T-helper 1 cell treated with Interleukin-12 subunit alpha and Interleukin-12 subunit beta and Interleukin-4 antibody, amounts not matched to agents 30 μg/mL and 1 μg/mL, for 36 hours (primary cell): Measurements from ENCODE around the gene TXNDC9.
"Not testable (repeated sequence)": the region's sequence is repeated elsewhere in the genome, so short reads cannot be mapped to it uniquely, and the experiment has no call there.

ENCODE experiments used
- H3K27ac Mint-ChIP-seq: one replicate; pipeline ENCODE4 v1.8.0; 2021; ENCODE audit warnings: mild to moderate bottlenecking, mixed read lengths
- H3K27me3 Mint-ChIP-seq: one replicate; pipeline ENCODE4 v1.8.0; 2021; ENCODE audit warnings: low read depth, mixed read lengths
- H3K36me3 Mint-ChIP-seq: one replicate; pipeline ENCODE4 v1.8.0; 2021; ENCODE audit warnings: low read depth, mixed read lengths
- H3K4me1 Mint-ChIP-seq: one replicate; pipeline ENCODE4 v1.8.0; 2021; ENCODE audit warnings: low read depth, mixed read lengths
- H3K4me3 Mint-ChIP-seq: one replicate; pipeline ENCODE4 v1.8.0; 2021; ENCODE audit warnings: mild to moderate bottlenecking, moderate library complexity, mixed read lengths
- H3K9me3 Mint-ChIP-seq: one replicate; pipeline ENCODE4 v1.8.0; 2021; ENCODE audit warnings: mixed read lengths

The TXNDC9 gene, protein sequence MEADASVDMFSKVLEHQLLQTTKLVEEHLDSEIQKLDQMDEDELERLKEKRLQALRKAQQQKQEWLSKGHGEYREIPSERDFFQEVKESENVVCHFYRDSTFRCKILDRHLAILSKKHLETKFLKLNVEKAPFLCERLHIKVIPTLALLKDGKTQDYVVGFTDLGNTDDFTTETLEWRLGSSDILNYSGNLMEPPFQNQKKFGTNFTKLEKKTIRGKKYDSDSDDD

DNA sequence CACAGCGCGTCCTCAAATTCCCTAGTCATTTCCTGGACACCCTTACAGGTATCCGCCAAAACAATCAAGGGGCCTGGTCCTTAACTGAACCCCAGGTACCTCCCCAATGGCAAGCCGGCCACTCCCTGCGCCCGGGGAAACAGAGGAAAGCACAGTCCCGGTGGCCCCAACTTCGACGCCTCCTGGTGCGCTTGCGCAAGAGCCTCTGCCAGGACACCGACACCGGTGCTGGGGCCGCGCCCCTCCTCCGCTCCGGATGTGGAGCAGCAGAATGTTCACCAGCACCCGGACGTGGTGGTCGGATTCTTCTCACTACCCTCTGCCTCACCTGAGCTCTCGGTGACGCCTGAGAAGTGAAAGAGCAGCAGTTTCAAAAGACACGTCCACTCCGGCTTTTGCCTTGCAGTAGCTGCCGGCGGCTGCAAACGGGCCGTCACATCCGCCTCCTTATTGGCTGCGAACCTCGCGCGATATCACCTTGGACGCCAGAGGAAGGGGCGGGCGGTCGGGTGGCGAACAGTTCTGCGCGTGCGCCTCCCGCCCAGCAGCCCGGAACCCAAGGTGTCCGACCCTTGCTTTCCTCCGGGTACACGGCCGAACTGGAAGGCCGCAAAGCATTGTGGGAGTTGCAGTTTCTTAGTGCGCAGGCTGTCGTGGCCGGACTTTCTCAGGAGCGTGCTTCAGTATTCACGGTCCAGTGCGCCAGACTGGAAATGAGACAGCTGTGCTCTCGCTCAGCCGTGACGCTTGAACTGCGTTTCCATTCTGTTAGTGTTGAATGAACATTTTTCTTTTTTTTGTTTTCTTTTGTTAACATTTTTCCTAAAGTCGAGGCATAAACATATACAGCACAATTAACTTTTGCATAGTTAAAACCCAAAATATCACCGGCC is at the start of gene TXNDC9:
Gene TXNDC9, minus strand, starts transcription at position 423 of the 893 bp plus-strand sequence. CDS start 3,123 bp downstream, outside the sequence.
- H3K27me3 Mint-ChIP-seq: no peaks in the 10 kb centered on the region
- no peak within 1 kb of the TSS for H3K27ac Mint-ChIP-seq
- peaks cover 12% of the 10 kb centered on the region for H3K36me3 Mint-ChIP-seq
- H3K4me1 Mint-ChIP-seq: peaks cover 19% of the 10 kb centered on the region
- H3K9me3 Mint-ChIP-seq: no peaks in the 10 kb centered on the region
- H3K4me3 Mint-ChIP-seq: no peak within 1 kb of the TSS

DNA sequence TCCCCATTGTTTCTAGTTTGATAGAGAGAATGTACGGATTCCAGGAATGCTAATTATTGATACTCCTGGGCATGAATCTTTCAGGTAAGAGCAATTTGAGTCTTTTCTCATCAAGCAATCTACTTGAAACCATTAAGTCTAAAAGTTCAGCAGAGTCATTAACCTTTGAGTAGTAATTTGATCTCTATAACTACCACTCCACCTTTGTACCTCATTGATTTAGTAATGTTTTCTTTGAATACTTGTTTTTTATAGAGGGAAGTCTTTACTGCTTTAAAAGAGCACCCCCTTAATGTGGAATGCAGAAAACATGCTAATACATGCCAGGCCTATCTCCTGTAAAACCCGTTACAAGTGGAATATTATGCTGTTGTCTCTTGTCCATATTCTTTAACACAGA is 46.0 kb upstream of the TXNDC9 start:
- Mint-ChIP-seq H3K27me3 (no peaks in the 10 kb centered on the region), H3K27ac (no peak overlapping the region), H3K9me3 (no peaks in the 10 kb centered on the region), H3K36me3 (peaks cover 52% of the 10 kb centered on the region), H3K4me3 (no peak overlapping the region), H3K4me1 (peaks cover 12% of the 10 kb centered on the region)

DNA sequence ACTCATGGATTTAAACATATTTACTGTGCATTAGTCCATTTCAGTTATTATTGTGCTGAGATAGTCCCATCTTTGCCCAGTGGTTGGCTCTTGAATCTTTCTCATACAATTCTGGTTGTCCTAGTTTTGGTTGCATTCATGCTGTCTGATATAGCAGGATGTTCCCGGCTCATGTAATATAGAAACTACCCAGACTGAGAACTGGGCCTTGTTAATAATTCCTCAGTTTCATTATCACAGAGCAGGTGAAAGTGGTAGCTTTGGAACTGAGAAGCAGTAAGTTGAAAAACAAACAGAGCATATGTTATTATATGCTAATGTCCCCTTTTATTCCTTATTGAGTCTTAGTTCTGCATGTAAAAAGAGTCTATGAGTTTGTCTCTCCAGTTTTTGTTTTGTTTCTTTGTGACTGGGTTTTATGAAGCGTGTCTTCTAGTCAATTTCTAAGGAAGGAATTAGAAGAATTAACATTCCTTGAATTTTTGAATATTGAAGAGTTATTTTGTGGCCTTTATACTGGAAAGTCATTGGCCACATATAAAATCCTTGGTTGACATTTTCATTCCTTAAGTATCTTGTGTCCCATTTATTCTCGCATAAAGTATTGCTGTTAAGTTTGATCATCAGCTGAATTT is 44.4 kb upstream of the TXNDC9 start:
- Mint-ChIP-seq H3K27ac (no peak overlapping the region), H3K9me3 (no peaks in the 10 kb centered on the region), H3K4me1 (peaks cover 18% of the 10 kb centered on the region), H3K36me3 (peaks cover 57% of the 10 kb centered on the region), H3K4me3 (no peak overlapping the region), H3K27me3 (no peaks in the 10 kb centered on the region)

DNA sequence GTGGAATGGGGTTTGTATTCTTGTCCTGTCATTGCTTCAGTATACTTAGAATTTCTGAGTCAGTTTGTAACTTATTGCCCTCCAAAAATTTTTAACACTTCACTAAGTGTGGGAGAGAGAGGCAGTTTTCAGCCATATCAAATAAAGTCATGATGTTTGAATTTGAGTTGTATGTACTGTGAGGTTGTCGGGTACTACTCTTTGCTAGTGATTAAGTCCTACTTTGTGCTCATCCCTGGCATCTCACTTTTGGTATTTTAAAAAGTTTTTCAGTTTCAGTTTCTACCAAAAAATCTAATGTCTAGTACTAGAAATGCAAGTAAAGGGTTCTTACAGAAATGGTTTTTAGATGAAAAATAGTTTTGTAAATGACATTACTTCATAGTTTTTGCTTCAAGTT is 41.7 kb upstream of the TXNDC9 start:
- Mint-ChIP-seq H3K27ac (no peak overlapping the region), H3K4me1 (peaks cover 18% of the 10 kb centered on the region), H3K9me3 (peaks cover 6% of the 10 kb centered on the region), H3K36me3 (peaks cover 67% of the 10 kb centered on the region), H3K27me3 (no peaks in the 10 kb centered on the region), H3K4me3 (no peak overlapping the region)

DNA sequence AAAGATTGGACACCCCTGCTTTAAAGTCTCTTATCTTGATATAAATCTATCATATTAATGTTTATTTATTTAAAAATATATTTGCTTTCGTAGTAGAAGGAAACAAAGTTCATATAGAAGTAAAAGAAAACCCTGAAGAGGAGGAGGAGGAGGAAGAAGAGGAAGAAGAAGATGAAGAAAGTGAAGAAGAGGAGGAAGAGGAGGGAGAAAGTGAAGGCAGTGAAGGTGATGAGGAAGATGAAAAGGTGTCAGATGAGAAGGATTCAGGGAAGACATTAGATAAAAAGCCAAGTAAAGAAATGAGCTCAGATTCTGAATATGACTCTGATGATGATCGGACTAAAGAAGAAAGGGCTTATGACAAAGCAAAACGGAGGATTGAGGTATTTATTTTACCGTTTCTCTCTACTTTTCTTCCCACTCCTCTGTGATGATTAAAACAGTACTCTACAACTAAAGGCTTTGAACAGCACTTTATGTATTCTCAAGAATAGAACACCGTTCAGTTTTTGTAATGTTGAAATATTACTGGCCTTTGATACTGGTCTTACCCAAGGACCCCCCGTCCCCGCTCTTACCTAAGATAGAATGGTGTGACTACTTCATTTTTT is 40.2 kb upstream of the TXNDC9 start:
- no peak overlapping the region for H3K27ac Mint-ChIP-seq
- peaks cover 18% of the 10 kb centered on the region for H3K4me1 Mint-ChIP-seq
- no peaks in the 10 kb centered on the region for H3K27me3 Mint-ChIP-seq
- peaks cover 71% of the 10 kb centered on the region for H3K36me3 Mint-ChIP-seq
- H3K4me3 Mint-ChIP-seq: no peak overlapping the region
- H3K9me3 Mint-ChIP-seq: peaks cover 6% of the 10 kb centered on the region

DNA sequence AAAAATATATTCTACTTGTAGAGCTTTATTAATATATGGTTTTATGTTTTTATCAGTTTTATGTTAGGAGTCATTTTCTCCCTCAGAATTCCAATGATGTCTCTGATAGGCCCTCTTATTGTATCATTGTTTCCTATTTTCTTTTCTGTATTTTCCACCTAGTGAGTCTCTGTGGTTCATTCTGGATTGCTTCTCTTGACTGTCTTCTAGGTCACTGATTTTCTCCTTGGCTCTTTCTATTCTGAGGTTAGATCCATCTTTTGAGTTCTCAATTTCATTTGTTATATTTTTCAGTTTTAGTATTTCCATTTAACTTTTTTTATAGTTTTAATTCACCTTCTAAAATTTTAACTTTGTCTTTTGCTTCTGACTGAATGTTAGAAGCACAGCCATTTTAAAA is 38.6 kb upstream of the TXNDC9 start:
- H3K27ac Mint-ChIP-seq: no peak overlapping the region
- H3K4me3 Mint-ChIP-seq: no peak overlapping the region
- no peaks in the 10 kb centered on the region for H3K27me3 Mint-ChIP-seq
- peaks cover 6% of the 10 kb centered on the region for H3K9me3 Mint-ChIP-seq
- H3K36me3 Mint-ChIP-seq: peaks cover 66% of the 10 kb centered on the region
- H3K4me1 Mint-ChIP-seq: peaks cover 13% of the 10 kb centered on the region

DNA sequence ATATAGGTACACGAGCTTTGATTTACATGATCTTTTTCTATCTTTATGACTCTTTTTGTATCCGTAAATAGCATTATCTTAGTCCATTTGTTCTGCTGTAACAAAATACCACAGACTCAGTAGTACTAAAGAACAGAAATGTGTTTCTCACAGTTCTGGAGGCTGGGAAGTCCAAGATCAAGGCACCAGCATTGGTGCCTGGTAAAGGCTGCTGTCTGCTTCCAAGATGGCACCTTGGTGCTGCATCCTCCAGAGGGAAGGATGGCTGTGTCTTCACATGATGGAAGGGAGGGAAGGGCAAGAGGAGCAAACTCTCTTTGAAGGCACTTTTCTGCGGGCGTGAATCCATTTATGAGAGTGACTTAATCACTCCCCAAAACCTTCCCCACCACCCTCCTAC is 37.0 kb upstream of the TXNDC9 start:
- no peak overlapping the region for H3K4me3 Mint-ChIP-seq
- no peaks in the 10 kb centered on the region for H3K27me3 Mint-ChIP-seq
- H3K4me1 Mint-ChIP-seq: peaks cover 13% of the 10 kb centered on the region
- peaks cover 6% of the 10 kb centered on the region for H3K9me3 Mint-ChIP-seq
- H3K36me3 Mint-ChIP-seq: peaks cover 57% of the 10 kb centered on the region
- H3K27ac Mint-ChIP-seq: no peak overlapping the region

DNA sequence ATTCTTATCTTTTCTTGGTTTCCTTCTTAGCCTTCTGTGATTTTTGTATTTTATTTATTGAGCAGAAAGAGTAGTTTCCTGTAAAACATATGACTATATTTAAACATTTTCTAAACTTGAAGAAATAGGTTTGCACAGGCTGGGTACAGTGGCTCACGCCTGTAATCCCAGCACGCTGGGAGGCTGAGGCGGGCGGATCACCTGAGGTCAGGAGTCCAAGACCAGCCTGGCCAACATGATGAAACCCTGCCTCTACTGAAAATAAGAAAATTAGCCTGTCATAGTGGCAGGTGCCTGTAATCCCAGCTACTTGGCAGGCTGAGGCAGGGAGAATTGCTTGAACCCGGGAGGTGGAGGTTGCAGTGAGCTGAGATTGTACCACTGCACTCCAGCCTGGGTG is 32.7 kb upstream of the TXNDC9 start:
- H3K27ac Mint-ChIP-seq, H3K9me3 Mint-ChIP-seq, H3K27me3 Mint-ChIP-seq, H3K4me1 Mint-ChIP-seq, H3K4me3 Mint-ChIP-seq: not testable (repeated sequence)
- peaks cover 52% of the 10 kb centered on the region for H3K36me3 Mint-ChIP-seq

DNA sequence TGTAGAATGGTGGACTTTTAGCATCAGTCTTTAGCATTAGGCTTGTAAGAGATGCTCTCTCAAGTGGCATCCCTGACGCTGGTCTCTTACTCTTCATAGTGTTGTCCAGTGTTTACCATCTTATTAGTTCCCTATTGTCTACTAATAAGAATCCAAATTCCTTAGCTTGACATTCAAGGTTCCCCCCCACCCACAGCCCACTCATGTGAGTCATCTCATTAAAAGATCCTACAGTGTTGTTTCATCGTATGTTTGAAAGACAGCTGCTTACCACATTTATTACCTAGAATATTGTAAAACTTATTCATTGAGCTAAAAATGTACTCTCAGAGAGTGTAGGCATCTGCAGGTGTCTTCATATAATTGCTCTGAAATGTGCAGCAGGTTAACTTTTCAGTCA is 29.5 kb upstream of the TXNDC9 start:
- no peaks in the 10 kb centered on the region for H3K27me3 Mint-ChIP-seq
- H3K4me1 Mint-ChIP-seq: no peaks in the 10 kb centered on the region
- H3K4me3 Mint-ChIP-seq: no peak overlapping the region
- peaks cover 45% of the 10 kb centered on the region for H3K36me3 Mint-ChIP-seq
- no peaks in the 10 kb centered on the region for H3K9me3 Mint-ChIP-seq
- H3K27ac Mint-ChIP-seq: no peak overlapping the region

DNA sequence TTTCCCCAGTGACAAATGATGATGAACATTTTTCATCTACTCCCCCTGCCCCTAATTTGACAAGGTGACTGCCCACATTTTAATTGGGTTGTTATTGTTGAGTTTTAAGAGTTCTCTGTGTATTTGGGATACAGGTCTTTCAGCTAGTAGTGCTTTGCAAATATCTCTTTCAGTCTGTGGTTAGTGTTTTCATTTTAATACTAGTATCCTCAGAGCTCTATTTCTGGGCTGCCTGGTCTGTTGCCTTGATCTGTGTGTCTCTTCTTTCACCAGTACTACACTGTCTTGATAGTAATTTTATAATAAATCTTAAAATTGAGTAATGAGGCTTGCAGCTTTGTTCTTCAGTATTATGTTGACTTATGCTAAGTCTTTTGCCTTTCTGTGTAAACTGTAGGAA is 20.7 kb upstream of the TXNDC9 start:
- Mint-ChIP-seq H3K27ac (no peak overlapping the region), H3K4me1 (peaks cover 18% of the 10 kb centered on the region), H3K4me3 (no peak overlapping the region), H3K27me3 (no peaks in the 10 kb centered on the region), H3K36me3 (peaks cover 12% of the 10 kb centered on the region), H3K9me3 (no peaks in the 10 kb centered on the region)

DNA sequence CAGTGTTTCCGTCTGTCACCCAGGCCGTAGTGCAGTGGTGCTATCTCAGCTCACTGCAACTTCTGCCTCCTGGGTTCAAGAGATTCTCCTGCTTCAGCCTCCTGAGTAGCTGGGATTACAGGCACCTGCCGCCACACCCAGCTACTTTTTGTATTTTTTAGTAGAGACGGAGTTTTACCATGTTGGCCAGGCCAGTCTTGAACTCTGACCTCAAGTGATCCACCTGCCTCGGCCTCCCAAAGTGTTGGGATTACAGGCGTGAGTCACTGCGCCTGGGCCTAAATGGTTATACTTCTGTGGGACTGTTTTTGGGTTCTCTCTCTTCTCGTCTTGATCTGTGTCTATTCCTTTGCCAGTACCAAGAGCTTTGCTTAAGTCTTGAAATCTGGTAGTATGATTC is 18.7 kb upstream of the TXNDC9 start:
- not testable (repeated sequence) for H3K27ac Mint-ChIP-seq, H3K4me3 Mint-ChIP-seq, H3K27me3 Mint-ChIP-seq

DNA sequence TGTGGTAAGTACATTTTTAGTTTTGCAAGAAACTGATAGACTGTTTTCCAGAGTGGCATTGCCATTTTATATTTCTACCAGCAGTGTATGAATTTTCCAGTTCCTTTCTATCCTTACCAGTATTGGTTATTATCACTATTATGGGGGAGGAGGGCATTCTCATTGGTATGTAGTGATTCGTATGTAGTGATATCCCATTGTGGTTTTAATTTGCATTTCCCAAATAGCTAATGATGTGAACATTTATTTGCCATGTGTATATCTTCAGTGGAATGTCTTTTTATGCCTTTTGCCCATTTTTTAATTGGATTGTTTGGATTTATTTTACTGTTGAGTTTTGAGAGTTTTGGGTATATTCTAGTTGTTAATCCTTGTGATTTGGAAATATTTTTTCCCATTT is 17.9 kb upstream of the TXNDC9 start:
- no peaks in the 10 kb centered on the region for H3K27me3 Mint-ChIP-seq
- peaks cover 29% of the 10 kb centered on the region for H3K4me1 Mint-ChIP-seq
- peaks cover 4% of the 10 kb centered on the region for H3K36me3 Mint-ChIP-seq
- H3K4me3 Mint-ChIP-seq: no peak overlapping the region
- no peak overlapping the region for H3K27ac Mint-ChIP-seq
- H3K9me3 Mint-ChIP-seq: no peaks in the 10 kb centered on the region

More for the DNA sequence above, 18.7 kb upstream of the TXNDC9 start:
- peaks cover 25% of the 10 kb centered on the region for H3K4me1 Mint-ChIP-seq
- H3K36me3 Mint-ChIP-seq, H3K9me3 Mint-ChIP-seq: not testable (repeated sequence)

DNA sequence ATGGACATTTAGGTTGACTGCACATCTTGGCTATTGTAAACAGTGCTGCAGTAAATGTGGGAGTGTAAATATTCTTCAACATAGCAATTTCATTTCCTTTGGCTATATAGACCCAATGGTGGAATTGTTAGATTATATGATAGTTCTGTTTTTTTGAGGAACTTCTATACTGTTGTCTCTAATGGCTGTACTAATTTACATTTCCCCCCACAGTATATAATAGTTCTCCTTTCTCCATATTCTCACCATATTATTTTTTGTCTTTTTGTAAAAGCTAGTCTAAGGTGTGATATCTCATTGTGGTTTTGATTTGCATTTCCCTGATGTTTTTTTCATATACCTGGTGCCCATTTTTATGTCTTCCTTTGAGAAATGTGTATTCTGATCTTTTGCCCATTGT is 14.1 kb upstream of the TXNDC9 start:
- Mint-ChIP-seq H3K36me3 (peaks cover 4% of the 10 kb centered on the region), H3K9me3 (no peaks in the 10 kb centered on the region), H3K4me3 (no peak overlapping the region), H3K27me3 (no peaks in the 10 kb centered on the region), H3K27ac (no peak overlapping the region), H3K4me1 (peaks cover 40% of the 10 kb centered on the region)

DNA sequence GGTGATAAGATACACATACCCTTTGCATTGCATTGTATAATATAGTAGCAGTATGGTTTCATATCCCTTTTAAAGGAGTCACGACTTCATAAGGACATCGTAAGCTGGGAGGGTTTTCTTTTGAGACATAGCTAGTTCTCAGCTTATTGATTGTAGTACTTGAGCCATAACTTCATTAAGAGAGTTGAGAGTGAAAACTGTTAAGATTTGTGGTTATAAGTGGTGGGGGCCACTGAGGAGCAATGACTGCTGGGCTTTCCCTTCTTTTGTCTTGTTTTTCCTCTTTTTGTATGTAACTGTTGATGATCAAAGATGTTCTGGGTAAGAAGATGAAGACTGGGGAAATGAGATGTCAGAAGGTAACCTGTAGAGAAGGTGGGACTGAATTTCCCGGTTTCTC is 12.0 kb upstream of the TXNDC9 start:
- Mint-ChIP-seq H3K36me3 (peaks cover 3% of the 10 kb centered on the region), H3K9me3 (no peaks in the 10 kb centered on the region), H3K27me3 (no peaks in the 10 kb centered on the region), H3K27ac (peak overlapping the region; percentile 50), H3K4me3 (no peak overlapping the region), H3K4me1 (peaks cover 37% of the 10 kb centered on the region)
